IMR-90 (cell line): ENCODE results near the gene NMNAT3. TPM values are rescaled to one million over a fixed set of nuclear protein-coding genes. Genes with fewer than 3 reads are reported as not detected.

Experiments
- ATAC-seq: fragments of 200-7000 bp; cut with Tn5 transposase; 2 replicates; pipeline ENCODE4 v1.9.1; 2020; ENCODE audit warnings: low read depth, mild to moderate bottlenecking, moderate library complexity
- BruUV-seq: library from RNA; stranded (reverse); fragments of 400-500 nt; replicated peaks from 2 replicates; lab custom pipeline; 2021; lab: Mats Ljungman, UMichigan
- CTCF ChIA-PET: fragments of 300-600 bp; formaldehyde crosslinking; extraction: SDS; loops from one replicate; lab custom pipeline; 2021; ENCODE audit warnings: antibody characterized with exemption; lab: Yijun Ruan, JAX
- POLR2A ChIA-PET: fragments of 300-600 bp; sonication (Branson Sonifier 250); formaldehyde crosslinking; loops from one replicate; lab custom pipeline; 2022; ENCODE audit warnings: antibody characterized with exemption; ENCODE audit not compliant: unreplicated experiment; lab: Charles Lee
- DNase-seq: peaks from one replicate; pipeline ENCODE4 v3.0.0; 2013
- H2AFZ ChIP-seq: replicated peaks from 2 replicates; pipeline ENCODE3; 2013; ENCODE audit warnings: low read length, mild to moderate bottlenecking; ENCODE audit not compliant: poor library complexity
- H2AK5ac ChIP-seq: 2 replicates; pipeline ENCODE4 v1.6.1; 2013; ENCODE audit warnings: low read depth, low read length, inconsistent platforms
- H2AK9ac ChIP-seq: replicated peaks from 2 replicates; pipeline ENCODE3; 2013; ENCODE audit warnings: mild to moderate bottlenecking, low read depth, low read length, moderate library complexity; ENCODE audit not compliant: poor library complexity
- H2BK120ac ChIP-seq: 2 replicates; pipeline ENCODE4 v1.6.1; 2013; ENCODE audit warnings: low read depth, low read length, inconsistent platforms
- H2BK15ac ChIP-seq: 3 replicates; pipeline ENCODE4 v1.6.1; 2013; ENCODE audit warnings: low read depth, low read length, inconsistent platforms
- H2BK20ac ChIP-seq: 2 replicates; pipeline ENCODE4 v1.6.1; 2013; ENCODE audit warnings: low read depth, mild to moderate bottlenecking, inconsistent platforms, low read length, moderate library complexity
- H2BK5ac ChIP-seq: 2 replicates; pipeline ENCODE4 v1.6.1; 2013; ENCODE audit warnings: mild to moderate bottlenecking, low read depth, low read length, inconsistent platforms; ENCODE audit not compliant: poor library complexity, severe bottlenecking
- H3K14ac ChIP-seq: replicated peaks from 2 replicates; pipeline ENCODE4 v1.6.1; 2013; ENCODE audit warnings: low read depth, low read length, inconsistent platforms
- H3K18ac ChIP-seq: 2 replicates; pipeline ENCODE4 v1.6.1; 2013; ENCODE audit warnings: low read depth, low read length, control low read depth
- H3K23ac ChIP-seq: 2 replicates; pipeline ENCODE4 v1.6.1; 2013; ENCODE audit warnings: low read depth, low read length, inconsistent platforms
- H3K27ac ChIP-seq: 2 replicates; pipeline ENCODE4 v1.5.1; 2013; ENCODE audit warnings: mild to moderate bottlenecking, control low read depth, low read length; ENCODE audit not compliant: insufficient read depth
- H3K27me3 ChIP-seq: 2 replicates; pipeline ENCODE4 v1.6.1; 2013; ENCODE audit warnings: low read length; ENCODE audit not compliant: control insufficient read depth, insufficient read depth
- H3K36me3 ChIP-seq: 2 replicates; pipeline ENCODE4 v1.6.1; 2013; ENCODE audit warnings: low read length, mixed read lengths; ENCODE audit not compliant: control insufficient read depth, insufficient read depth
- H3K4ac ChIP-seq: 2 replicates; pipeline ENCODE4 v1.6.1; 2013; ENCODE audit warnings: low read depth, low read length, inconsistent platforms
- H3K4me1 ChIP-seq: 2 replicates; pipeline ENCODE4 v1.6.1; 2013; ENCODE audit warnings: low read length, mixed read lengths; ENCODE audit not compliant: control insufficient read depth, insufficient read depth
- H3K4me2 ChIP-seq: 2 replicates; pipeline ENCODE4 v1.6.1; 2013; ENCODE audit warnings: low read depth, mild to moderate bottlenecking, control low read depth, low read length, moderate library complexity
- H3K4me3 ChIP-seq: 2 replicates; pipeline ENCODE4 v1.5.1; 2013; ENCODE audit warnings: low read depth, mild to moderate bottlenecking, control low read depth, low read length, moderate library complexity; ENCODE audit not compliant: insufficient read depth
- H3K56ac ChIP-seq: 2 replicates; pipeline ENCODE4 v1.6.1; 2013; ENCODE audit warnings: low read length, inconsistent platforms; ENCODE audit not compliant: insufficient read depth; ENCODE audit errors: extremely low read depth
- H3K79me1 ChIP-seq, 2 experiments: 2 replicates each; pipeline ENCODE4 v1.6.1; 2013; ENCODE audit warnings: low read length in 2 of 2, inconsistent platforms in 1 of 2, low read depth in 1 of 2
- H3K9ac ChIP-seq: 2 replicates; pipeline ENCODE4 v1.6.1; 2013; ENCODE audit warnings: low read depth, low read length, control low read depth
- H3K9me1 ChIP-seq: 2 replicates; pipeline ENCODE4 v1.6.1; 2013; ENCODE audit warnings: low read length, inconsistent platforms; ENCODE audit not compliant: insufficient read depth
- H3K9me3 ChIP-seq: 2 replicates; pipeline ENCODE4 v1.6.1; 2013; ENCODE audit warnings: low read length; ENCODE audit not compliant: control insufficient read depth, insufficient read depth
- H4K20me1 ChIP-seq: 2 replicates; pipeline ENCODE4 v1.6.1; 2013; ENCODE audit warnings: low read length, inconsistent platforms; ENCODE audit not compliant: insufficient read depth
- H4K5ac ChIP-seq: 2 replicates; pipeline ENCODE4 v1.6.1; 2013; ENCODE audit warnings: mild to moderate bottlenecking, low read depth, low read length, control low read depth
- H4K8ac ChIP-seq, 2 experiments: 2 replicates each; pipeline ENCODE4 v1.6.1; 2013; ENCODE audit warnings: low read depth in 2 of 2, low read length in 2 of 2, control low read depth in 1 of 2, inconsistent platforms in 1 of 2
- H4K91ac ChIP-seq: 2 replicates; pipeline ENCODE4 v1.6.1; 2013; ENCODE audit warnings: low read depth, low read length, inconsistent platforms; ENCODE audit not compliant: insufficient read depth
- MXI1 ChIP-seq: IDR thresholded peaks from 2 replicates; pipeline ENCODE4 v1.6.1; 2012; ENCODE audit warnings: low read depth, mild to moderate bottlenecking, low read length, moderate library complexity, borderline replicate concordance
- WGBS, 2 experiments: methylation state at CpG; one replicate each; pipeline versions ENCODE4 v1.1.5 to v1.1.7; 2013; ENCODE audit warnings: missing lambda C conversion rate in 2 of 2; ENCODE audit not compliant: insufficient read length in 1 of 2; ENCODE audit errors: extremely low coverage in 2 of 2; 5-methylcytosine and 5-hydroxymethylcytosine counted together
- dilution Hi-C: fragments of 300-500 bp; cut with HindIII; formaldehyde crosslinking; loops from one replicate; pipeline ENCODE4 v1.14.3; 2018; ENCODE audit warnings: low sequenced_read_pairs; ENCODE audit not compliant: unreplicated experiment
- in situ Hi-C: fragments of 300-500 bp; cut with MboI; formaldehyde crosslinking; loops from 3 replicates; pipeline ENCODE4 v1.14.3; 2019; ENCODE audit warnings: low sequenced_read_pairs, inconsistent platforms, mixed read lengths
- intact Hi-C: fragments of 100-400 bp; cut with micrococcal nuclease; formaldehyde crosslinking; loops from 2 replicates; pipeline ENCODE4 v1.10.0; 2022
- polyA plus RNA-seq, 3 experiments: library from polyadenylated mRNA; depleted of rRNA; stranded (reverse); fragments of >200 nt; gene quantifications; 2 replicates each; pipeline ENCODE4 v1.2.3, GENCODE V29; 2012; ENCODE audit warnings: low replicate concordance in 1 of 3
- total RNA-seq: library from RNA; depleted of rRNA; stranded (reverse); fragments of >200 nt; gene quantifications from 2 replicates; pipeline ENCODE4 v1.2.3, GENCODE V29; 2012

Gene NMNAT3
- total and polyA plus RNA-seq, 2 of the 4 experiments (the other 2 are of a cell fraction): 0.12 to 0.36 TPM

DNA sequence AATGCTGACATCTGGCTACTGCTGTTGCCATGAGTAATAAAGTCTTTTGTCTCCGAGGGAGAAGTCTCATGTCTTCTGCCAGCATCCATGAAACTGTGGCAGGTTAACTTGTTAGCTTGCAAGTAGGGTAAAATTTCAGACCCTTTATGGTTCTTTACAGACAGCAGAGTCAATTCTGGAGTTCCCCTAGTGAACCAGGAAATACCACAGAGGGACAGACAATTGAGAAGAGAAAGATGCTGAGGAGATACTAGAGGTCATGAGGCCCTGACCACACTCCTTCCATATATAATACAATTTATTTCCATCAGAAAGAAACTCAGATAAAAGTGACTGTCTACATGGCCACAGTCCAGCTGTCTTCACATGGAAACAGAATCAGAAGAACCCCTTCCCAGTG lies 38.1 kb downstream of the NMNAT3 start:
- Histone ChIP-seq H3K56ac (no peak overlapping the region), H4K91ac (no peak overlapping the region), H3K79me1 (no peaks in the 10 kb centered on the region), H3K36me3 (no peaks in the 10 kb centered on the region), H3K4me3 (no peak overlapping the region), H4K5ac (no peak overlapping the region), H4K20me1 (no peaks in the 10 kb centered on the region), H3K18ac (no peak overlapping the region), H3K4me2 (no peak overlapping the region), H2AFZ (no peak overlapping the region), H3K27ac (no peak overlapping the region), H3K4me1 (no peaks in the 10 kb centered on the region), H2AK9ac (no peak overlapping the region), H3K9me3 (no peaks in the 10 kb centered on the region), H2BK5ac (no peak overlapping the region), H3K9me1 (no peaks in the 10 kb centered on the region), H3K14ac (no peak overlapping the region), H2BK120ac (no peak overlapping the region), H3K23ac (no peak overlapping the region), H3K9ac (no peak overlapping the region), H3K27me3 (no peaks in the 10 kb centered on the region), H2BK15ac (no peak overlapping the region), H2AK5ac (no peak overlapping the region), H4K8ac (no peak overlapping the region), H3K4ac (no peak overlapping the region), H2BK20ac (no peak overlapping the region)
- intact Hi-C loops (no loop called here), dilution Hi-C loops (no loop called here), in situ Hi-C loops (no loop called here)
- no CpG with 5 or more reads among the region's 1 CpG for WGBS, 2 experiments
- BruUV-seq: no TSS peak
- TF ChIP-seq MXI1: no peak
- ATAC-seq: no peak
- POLR2A ChIA-PET: no interaction called here
- no peak for DNase-seq
- CTCF ChIA-PET: no interaction called here
